VCaP (cell line): Measurements from ENCODE around the gene CHMP6.
A peak's percentile ranks its signal among the peaks of the same experiment; 100 is the strongest.

ENCODE experiments used
- H3K27ac ChIP-seq: fragments of 450-650 bp; 2 replicates; pipeline ENCODE4 v1.5.1; 2017
- TF ChIP-seq, protein P1 (sequence below): fragments of 450-650 bp; conservative IDR thresholded peaks from 2 replicates; pipeline ENCODE4 v1.5.1; 2017; ENCODE audit warnings: mild to moderate bottlenecking, moderate library complexity

Gene CHMP6

GRCh38 chr17:80991645-80992076 is at the start of gene CHMP6:
CHMP6 (plus strand) TSS chr17:80991841; CDS start chr17:80991919, 78 bp downstream.
- TF ChIP-seq, protein P1, sequence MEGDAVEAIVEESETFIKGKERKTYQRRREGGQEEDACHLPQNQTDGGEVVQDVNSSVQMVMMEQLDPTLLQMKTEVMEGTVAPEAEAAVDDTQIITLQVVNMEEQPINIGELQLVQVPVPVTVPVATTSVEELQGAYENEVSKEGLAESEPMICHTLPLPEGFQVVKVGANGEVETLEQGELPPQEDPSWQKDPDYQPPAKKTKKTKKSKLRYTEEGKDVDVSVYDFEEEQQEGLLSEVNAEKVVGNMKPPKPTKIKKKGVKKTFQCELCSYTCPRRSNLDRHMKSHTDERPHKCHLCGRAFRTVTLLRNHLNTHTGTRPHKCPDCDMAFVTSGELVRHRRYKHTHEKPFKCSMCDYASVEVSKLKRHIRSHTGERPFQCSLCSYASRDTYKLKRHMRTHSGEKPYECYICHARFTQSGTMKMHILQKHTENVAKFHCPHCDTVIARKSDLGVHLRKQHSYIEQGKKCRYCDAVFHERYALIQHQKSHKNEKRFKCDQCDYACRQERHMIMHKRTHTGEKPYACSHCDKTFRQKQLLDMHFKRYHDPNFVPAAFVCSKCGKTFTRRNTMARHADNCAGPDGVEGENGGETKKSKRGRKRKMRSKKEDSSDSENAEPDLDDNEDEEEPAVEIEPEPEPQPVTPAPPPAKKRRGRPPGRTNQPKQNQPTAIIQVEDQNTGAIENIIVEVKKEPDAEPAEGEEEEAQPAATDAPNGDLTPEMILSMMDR, result no peak
- peak within 1 kb of the TSS; percentile 87 for H3K27ac ChIP-seq

GRCh38 chr17:80942423-80943345 is 49.0 kb upstream of the CHMP6 start:
- TF ChIP-seq, protein P1, result peak; percentile 57
- peak overlapping the region; percentile 41 for H3K27ac ChIP-seq

GRCh38 chr17:80943346-80944145 is 48.1 kb upstream of the CHMP6 start:
- TF ChIP-seq, protein P1, result no peak

DNA sequence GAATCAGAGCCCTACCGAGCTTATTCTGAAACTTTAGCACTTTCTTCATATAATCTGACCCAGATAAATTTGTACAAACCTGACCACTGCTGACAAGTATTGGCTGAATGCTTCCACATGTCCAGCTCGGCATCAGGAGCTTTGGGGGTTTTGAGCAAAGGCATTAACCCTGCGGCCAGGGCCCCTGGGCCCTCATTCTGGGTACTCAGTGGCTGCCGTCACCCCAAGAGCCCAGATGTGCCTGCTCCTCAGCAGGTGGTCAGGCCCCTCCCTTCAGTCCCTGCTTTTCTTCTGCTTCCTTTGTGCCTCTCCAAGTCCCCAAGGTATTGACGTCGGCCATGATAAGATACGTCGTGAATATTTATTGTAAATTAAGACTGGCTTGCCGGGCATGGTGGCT is 47.3 kb upstream of the CHMP6 start:
- H3K27ac ChIP-seq, result no peak overlapping the region
- TF ChIP-seq, protein P1, result no peak

More at GRCh38 chr17:80943346-80944145, 48.1 kb upstream of the CHMP6 start:
- no peak overlapping the region for H3K27ac ChIP-seq

GRCh38 chr17:80945736-80946135 is 45.9 kb upstream of the CHMP6 start:
- TF ChIP-seq, protein P1, result no peak

GRCh38 chr17:80946449-80946848 is 45.2 kb upstream of the CHMP6 start:
- TF ChIP-seq, protein P1, result no peak
- no peak overlapping the region for H3K27ac ChIP-seq

More at GRCh38 chr17:80945736-80946135, 45.9 kb upstream of the CHMP6 start:
- no peak overlapping the region for H3K27ac ChIP-seq
